Activated CD4-positive, alpha-beta T cell treated with anti-CD3 and anti-CD28 coated beads for 48 hours (primary cell): Measurements from ENCODE around the gene KRTAP1-4.
"Not testable (repeated sequence)": the region's sequence is repeated elsewhere in the genome, so short reads cannot be mapped to it uniquely, and the experiment has no call there.

Experiments
- DNase-seq: peaks from one replicate; pipeline ENCODE4 v3.0.0-alpha.2; 2020

Gene KRTAP1-4

DNA sequence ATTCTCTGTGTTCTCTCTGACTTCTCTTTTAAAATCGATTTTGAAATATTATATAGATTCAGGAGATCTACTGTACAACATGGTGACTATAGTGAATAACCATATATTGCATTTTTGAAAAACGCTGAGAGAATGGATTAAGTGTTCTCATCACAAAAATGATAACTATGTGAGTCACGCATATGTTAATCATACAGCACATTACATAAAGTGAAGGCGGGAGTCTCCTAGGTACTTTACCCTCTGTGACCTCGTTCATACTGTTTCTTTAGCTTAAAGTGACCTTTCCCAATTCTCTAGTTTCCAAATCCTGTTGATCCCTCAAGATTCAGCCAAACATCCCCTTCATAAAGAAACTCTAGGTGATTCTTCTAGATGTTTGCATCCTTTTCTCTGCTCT lies 27.2 kb downstream of the KRTAP1-4 start:
- DNase-seq: no peak

DNA sequence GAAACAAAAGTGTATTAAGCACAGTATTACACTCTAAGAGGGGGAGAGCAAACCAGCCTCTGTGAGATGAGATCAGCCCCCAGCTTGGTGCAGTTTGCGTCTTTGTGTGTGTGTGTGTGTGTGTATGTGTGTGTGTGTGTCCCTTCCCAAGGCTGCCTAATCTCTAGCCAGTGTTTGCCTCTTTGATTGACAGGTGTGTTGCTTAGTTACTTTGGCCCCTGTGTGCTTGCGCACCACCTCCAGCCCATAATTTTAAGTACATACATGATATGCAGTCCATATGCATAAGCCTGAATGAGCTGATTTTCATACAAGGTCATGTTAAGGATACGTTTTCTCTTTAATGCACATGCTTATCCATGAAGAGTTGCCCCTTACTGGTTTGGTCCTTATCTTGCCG lies 28.2 kb downstream of the KRTAP1-4 start:
- DNase-seq: no peak

DNA sequence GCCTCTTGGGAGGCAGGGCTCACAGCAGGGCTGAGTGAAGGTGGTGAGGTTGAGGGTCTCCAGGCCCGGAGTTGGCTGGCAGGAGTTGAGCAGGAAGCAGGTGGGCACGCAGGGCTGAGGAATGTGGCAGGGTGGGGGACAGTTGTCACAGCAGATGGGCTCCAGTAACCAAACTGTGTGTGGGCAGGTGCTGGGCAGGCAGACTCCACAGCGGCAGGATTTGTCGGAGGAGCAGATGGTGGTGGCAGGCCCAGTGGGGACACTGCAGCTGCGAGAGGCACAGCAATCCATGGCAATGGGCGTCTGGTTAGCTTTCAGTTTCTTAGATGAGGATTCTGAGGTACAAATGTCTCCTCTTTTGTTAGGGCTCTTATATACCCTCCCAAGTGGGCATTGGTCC lies 30.4 kb downstream of the KRTAP1-4 start, which contains the start of gene KRTAP3-2:
Gene KRTAP3-2, minus strand, starts transcription at position 344 of the 400 bp plus-strand sequence. Its CDS starts 53 bp downstream, at position 291.
- DNase-seq: not testable (repeated sequence)

DNA sequence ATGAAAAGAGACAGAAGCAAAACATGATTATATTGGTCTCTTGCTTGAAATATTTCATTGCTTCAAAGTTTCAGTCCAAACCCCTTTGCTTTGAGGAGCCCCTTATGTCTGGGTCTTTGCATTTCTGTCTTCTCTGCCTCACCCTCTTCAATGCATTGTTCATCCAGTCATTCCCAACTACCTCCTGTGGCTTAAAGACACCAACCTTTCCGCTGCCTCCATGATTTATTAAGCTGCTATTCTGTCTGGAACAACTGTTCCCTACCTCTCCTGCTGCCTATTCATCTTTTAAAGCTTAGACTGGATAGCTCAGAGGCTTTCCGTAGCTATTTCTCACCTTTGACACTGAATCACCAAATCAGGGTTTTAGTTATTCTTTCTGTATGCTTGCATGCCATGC lies 32.6 kb downstream of the KRTAP1-4 start:
- DNase-seq: no peak

DNA sequence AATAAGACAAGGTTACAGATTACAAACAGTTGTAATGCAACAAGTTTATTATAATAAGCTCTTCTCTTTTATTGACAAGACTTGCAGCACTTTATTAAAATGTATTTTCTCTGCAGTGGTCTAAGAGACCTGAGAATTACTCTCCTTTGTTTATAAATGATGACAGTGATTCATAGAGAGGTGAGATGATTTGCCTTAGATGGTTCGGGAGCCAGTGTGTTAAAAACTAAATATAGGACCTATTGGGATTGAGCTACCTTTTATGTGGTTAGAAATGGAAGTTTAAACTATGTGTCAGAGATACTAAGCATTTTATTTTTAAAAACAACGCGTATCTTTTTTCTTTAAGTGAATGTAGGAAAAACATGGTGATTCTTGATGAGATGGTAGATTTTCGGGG lies 33.2 kb downstream of the KRTAP1-4 start:
- no peak for DNase-seq

DNA sequence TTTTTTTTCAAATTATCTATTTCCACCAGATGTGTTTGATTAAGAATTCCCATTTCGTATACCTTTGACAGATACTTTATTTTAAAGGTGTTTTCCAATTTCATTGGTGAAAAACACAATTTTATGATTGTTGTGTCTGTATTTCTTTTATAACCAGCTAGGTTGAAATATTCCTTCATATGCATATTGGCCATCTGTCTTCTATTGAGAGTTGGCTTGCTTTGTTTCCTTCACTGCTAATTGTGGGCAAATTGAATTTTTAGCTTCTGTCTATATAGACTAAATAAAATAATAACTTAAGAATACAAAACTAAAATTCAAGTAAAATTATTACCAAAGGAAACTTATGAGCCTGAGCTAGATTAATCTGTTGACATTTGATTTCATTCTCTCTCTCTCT lies 34.9 kb downstream of the KRTAP1-4 start:
- DNase-seq: no peak

DNA sequence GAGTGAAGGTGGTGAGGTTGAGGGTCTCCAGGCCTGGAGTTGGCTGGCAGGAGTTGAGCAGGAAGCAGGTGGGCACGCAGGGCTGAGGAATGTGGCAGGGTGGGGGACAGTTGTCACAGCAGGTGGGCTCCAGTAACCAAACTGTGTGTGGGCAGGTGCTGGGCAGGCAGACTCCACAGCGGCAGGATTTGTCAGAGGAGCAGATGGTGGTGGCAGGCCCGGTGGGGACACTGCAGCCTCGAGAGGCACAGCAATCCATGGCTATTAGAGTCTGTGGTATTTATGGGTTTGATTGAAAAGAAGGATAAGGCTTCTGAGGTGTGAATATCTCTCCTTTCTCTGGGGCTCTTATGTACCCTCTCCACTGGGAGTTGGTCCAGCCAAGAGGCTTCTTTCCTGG lies 36.2 kb downstream of the KRTAP1-4 start, which contains the start of gene KRTAP3-3:
Gene KRTAP3-3, minus strand, starts transcription at position 326 of the 400 bp plus-strand sequence. Its CDS starts 67 bp downstream, at position 259.
- DNase-seq: no peak

DNA sequence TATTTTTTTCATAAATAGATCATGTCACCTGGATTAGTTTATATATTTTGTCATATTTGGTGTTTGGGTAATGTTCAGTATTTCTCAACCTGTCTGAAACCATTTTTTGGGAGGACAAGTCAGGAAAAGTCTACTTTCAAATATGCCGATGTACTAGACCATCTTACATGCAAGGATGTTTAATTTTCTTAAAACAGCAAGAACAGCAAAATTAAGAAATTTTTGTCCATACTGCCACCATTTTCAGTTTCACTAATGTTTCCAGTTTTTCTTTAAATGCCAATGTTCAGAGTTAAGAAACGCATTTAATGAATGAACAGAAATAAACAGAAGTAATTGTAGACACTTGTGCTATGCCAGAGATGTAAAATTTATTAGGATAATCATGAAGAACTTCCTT lies 36.9 kb downstream of the KRTAP1-4 start:
- no peak for DNase-seq

DNA sequence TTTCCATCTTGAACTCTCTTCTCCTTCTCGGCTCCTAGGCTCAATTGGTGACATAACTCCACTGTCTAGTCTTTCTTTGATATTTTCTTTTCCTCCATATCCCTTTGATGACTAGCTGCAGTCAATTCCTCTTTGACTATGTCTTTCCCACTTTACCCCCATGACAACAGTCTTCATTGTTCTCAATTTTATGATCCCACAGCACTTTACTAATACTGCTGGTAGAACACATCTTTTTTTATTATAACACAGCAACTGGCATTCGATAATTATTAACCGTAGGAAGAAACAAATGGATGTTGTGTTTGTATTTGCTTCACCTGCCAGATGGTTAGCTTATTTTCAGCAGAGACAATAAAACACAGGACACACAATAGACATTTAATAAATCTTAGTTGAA lies 37.3 kb downstream of the KRTAP1-4 start:
- no peak for DNase-seq

DNA sequence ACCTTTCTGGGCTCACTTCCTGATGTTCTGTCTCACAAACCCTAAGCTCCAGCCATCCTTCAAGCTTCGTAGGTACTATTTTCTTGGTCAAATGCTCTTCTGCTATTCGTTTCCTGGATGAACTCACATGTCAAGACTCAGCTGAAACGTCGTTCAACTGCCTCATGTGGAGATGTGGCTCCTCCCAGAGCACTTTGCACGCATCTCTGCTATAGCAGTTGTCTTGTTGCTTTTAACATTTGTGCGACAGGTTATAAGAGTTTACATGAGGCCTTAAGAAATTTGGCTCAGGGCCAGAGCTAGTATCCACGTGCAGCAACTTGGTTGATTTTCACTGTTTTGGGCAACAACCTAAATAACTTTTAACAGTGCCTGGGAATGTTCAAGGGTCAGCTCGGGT lies 43.1 kb downstream of the KRTAP1-4 start:
- no peak for DNase-seq

DNA sequence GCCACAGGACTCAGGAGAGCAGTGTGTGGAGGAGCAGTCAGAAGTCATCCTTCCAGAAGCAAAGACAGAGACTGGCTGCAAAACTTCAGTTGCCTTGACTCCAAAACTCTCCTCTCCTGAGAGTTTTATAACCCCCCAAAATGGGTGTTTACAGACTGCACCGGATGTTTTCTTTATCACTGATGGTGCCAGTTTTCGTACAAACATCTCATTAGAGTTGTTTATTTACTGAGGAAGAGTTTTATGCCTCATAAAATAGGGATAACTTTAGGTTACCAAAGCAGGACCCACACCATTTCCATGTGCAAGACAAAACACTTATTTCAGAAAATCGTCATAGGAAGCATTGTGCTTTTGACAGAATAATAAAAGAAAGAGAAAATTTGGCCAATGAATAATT lies 45.8 kb downstream of the KRTAP1-4 start, which contains the start of gene KRT40:
Gene KRT40, minus strand, starts transcription at position 101 of the 400 bp plus-strand sequence. Its CDS starts 53 bp downstream, at position 48.
- DNase-seq: no peak

DNA sequence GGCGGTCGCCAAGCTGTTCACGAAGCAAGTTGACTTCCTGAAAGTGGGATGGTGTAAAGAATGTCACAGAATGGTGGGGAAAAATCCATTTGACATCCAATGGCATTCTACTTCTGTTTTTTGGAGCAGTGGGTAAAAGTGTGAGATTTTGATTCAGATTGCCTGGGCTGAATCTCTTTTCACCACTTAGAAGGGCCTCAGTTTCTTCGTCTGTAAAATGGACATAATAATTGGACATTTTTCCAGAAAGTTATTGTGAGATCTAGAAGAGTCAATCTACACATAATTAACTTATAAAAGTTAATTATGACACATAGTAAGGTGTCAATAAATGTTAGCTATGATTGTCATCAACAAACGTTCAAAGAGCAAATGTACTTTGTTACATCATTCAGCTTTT lies 48.9 kb downstream of the KRTAP1-4 start:
- DNase-seq: no peak

DNA sequence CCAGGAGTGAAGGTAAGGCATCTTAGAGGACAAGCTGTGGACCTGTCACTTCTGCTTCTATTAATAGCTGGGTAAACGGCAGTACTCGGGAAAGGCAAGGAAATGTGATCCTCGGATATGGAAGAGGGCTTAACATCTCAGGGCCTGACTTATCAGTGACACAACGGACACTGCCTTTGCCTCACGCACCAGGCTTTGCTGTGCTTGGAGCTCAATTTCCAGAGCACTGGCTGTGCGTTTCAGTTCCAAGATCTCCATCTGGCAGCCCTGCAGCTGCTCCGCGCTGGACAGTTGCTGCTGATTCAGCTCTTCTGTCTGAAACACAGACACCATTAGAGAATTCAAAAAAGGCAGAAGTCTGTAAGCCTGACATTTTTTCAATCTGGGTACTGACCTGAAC lies 49.4 kb downstream of the KRTAP1-4 start:
- DNase-seq: no peak

DNA sequence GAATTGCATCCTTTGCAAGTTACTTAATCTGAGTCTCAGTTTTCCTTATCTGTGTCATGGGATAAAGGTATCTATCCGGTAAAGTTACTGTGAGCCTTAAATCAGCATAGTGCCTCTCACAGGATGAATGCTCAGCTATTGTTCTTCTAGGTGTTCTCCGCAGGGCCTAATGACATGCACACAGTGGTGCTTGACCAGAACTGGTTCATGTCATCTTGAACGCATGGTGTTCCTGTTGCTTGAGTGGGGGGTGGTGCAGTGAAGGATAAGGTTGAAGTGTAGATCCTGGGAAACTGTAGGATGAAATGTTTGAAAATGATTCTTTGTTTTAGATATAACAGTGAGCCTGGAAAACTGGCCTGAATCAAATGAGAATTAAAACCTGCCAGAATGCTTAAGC lies 49.9 kb downstream of the KRTAP1-4 start:
- DNase-seq: no peak
